NT2/D1 (cell line): ENCODE results near the gene AP2A2.

Experiments
- DNase-seq: peaks from one replicate; pipeline ENCODE4 v3.0.0-alpha.2; 2011; ENCODE audit warnings: low read depth, low spot score
- H3K27me3 ChIP-seq: 2 replicates; pipeline ENCODE4 v1.6.0; 2011; ENCODE audit warnings: mild to moderate bottlenecking; ENCODE audit not compliant: insufficient read length, insufficient read depth
- H3K36me3 ChIP-seq: 2 replicates; pipeline ENCODE4 v1.6.1; 2011; ENCODE audit warnings: mild to moderate bottlenecking, low read length, mixed read lengths; ENCODE audit not compliant: insufficient read depth, insufficient read length
- H3K4me1 ChIP-seq: 2 replicates; pipeline ENCODE4 v1.5.1; 2011; ENCODE audit not compliant: insufficient read depth, insufficient read length
- H3K4me3 ChIP-seq: 2 replicates; pipeline ENCODE4 v1.5.1; 2011; ENCODE audit warnings: low read depth; ENCODE audit not compliant: insufficient read length
- H3K9ac ChIP-seq: 2 replicates; pipeline ENCODE4 v1.6.0; 2011; ENCODE audit warnings: low read depth; ENCODE audit not compliant: insufficient read length
- H3K9me3 ChIP-seq: 2 replicates; pipeline ENCODE4 v1.5.1; 2011; ENCODE audit warnings: mild to moderate bottlenecking, low read length; ENCODE audit not compliant: insufficient read depth
- SUZ12 ChIP-seq: IDR thresholded peaks from 2 replicates; pipeline ENCODE4 v1.6.1; 2011; ENCODE audit not compliant: insufficient read length, insufficient read depth; ENCODE audit errors: extremely low read depth
- YY1 ChIP-seq: IDR thresholded peaks from 2 replicates; pipeline ENCODE4 v1.6.1; 2011; ENCODE audit not compliant: insufficient read length, insufficient read depth
- ZNF274 ChIP-seq: IDR thresholded peaks from 2 replicates; pipeline ENCODE4 v1.6.1; 2011; ENCODE audit warnings: mild to moderate bottlenecking, low read depth, low read length

Gene AP2A2

GRCh38 chr11:1050581-1051355, 125.1 kb downstream of the AP2A2 start:
- H3K4me1 ChIP-seq = peaks cover 26% of the 10 kb centered on the region

DNA sequence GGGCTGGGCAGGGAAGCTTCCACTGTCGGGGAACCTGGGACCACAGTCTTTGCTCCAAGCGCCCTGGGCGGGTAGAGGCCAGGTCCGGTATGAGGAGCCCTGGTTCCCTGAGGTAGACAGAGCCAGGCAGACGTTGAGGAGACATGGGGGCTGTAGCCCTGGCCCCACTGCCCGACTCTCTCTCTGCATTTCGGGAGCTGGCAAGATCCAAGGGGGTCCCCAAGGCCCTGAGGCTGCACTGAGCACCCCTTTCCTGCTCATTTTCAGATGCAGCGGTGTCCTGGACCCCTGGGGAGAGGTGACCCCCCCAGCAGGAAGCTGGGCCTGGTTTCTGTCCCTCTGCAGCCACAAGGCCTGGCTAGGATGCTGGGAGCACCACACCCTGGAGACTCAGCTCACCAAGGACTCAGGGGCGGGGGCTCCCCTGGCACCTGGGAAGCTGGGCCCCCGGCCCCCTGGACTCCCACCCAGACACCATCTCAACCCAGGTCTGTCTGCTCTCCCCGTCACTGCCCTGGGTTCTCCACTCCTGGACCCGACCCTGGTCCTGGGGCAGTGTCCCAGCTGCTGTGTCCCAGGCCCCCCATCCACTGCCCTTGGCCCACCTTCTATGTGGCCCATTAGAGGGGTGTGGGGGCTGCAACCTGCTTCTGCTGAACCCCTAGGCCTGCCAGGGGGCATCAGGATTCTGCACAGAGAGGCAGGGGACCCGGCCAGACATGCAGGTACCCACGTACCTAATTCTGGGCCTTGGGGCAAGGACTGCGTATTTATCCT, 125.9 kb downstream of the AP2A2 start:
- TF ChIP-seq SUZ12 = no peak
- no peak for TF ChIP-seq YY1
- TF ChIP-seq ZNF274 = no peak
- no peak overlapping the region for H3K4me3 ChIP-seq
- H3K27me3 ChIP-seq = no peaks in the 10 kb centered on the region
- H3K4me1 ChIP-seq = peaks cover 30% of the 10 kb centered on the region
- H3K9ac ChIP-seq = peak overlapping the region; percentile 56
- H3K36me3 ChIP-seq = no peaks in the 10 kb centered on the region
- no peak for DNase-seq
- no peaks in the 10 kb centered on the region for H3K9me3 ChIP-seq

More at GRCh38 chr11:1050581-1051355, 125.1 kb downstream of the AP2A2 start:
- TF ChIP-seq SUZ12 (no peak), YY1 (no peak), ZNF274 (no peak)
- Histone ChIP-seq H3K4me3 (no peak overlapping the region), H3K36me3 (no peaks in the 10 kb centered on the region), H3K9ac (peak overlapping the region; percentile 21), H3K27me3 (no peaks in the 10 kb centered on the region), H3K9me3 (no peaks in the 10 kb centered on the region)
- peak; percentile 27 for DNase-seq

DNA sequence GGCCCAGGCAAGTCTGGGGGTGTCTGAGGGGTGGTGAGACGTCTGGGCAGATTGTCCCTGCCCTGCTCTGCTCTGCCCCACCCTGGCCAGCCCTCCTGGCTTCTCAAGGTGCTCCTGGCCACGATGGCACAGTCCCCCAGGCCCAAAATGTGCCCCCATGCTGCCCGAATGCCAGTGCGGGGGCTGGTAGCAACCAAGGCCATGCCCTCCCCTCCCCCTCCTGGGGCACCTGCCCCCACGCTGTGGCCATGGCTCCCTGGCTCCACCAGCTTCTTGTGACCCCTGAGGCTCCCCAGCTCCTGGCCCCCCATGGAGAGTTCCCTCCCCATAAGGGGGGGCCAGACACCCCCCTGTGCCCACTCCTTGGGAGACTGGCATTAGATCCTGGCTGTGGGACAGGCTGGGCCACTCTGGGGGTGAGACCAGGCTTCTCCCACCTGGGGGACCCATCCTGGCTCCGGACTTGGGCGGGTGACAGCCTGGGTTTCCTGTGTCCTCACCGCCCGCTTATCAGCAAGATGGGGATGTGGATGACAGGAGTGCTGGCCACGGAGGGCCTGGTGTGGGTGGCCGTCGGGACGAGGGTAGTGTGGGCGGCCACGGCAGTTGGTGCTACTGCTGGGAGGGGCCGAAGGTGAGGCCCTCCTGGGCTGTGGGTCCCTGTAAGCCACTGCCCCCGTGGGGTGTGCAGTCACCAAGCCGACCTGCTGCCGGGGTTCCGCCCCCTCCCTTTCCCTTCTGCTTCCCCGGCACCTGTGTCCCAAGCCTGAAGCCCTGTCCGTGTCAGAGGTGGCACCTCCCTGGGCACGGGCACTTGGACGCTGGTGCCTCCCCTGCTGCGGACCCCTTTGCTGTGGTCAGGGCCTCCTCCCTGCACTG, 126.7 kb downstream of the AP2A2 start:
- no peak overlapping the region for H3K4me3 ChIP-seq
- no peaks in the 10 kb centered on the region for H3K36me3 ChIP-seq
- H3K27me3 ChIP-seq = no peaks in the 10 kb centered on the region
- no peak for DNase-seq
- TF ChIP-seq ZNF274 = no peak
- TF ChIP-seq YY1 = no peak
- TF ChIP-seq SUZ12 = no peak
- H3K9me3 ChIP-seq = no peaks in the 10 kb centered on the region
- peak overlapping the region; percentile 56 for H3K9ac ChIP-seq
- peaks cover 30% of the 10 kb centered on the region for H3K4me1 ChIP-seq

DNA sequence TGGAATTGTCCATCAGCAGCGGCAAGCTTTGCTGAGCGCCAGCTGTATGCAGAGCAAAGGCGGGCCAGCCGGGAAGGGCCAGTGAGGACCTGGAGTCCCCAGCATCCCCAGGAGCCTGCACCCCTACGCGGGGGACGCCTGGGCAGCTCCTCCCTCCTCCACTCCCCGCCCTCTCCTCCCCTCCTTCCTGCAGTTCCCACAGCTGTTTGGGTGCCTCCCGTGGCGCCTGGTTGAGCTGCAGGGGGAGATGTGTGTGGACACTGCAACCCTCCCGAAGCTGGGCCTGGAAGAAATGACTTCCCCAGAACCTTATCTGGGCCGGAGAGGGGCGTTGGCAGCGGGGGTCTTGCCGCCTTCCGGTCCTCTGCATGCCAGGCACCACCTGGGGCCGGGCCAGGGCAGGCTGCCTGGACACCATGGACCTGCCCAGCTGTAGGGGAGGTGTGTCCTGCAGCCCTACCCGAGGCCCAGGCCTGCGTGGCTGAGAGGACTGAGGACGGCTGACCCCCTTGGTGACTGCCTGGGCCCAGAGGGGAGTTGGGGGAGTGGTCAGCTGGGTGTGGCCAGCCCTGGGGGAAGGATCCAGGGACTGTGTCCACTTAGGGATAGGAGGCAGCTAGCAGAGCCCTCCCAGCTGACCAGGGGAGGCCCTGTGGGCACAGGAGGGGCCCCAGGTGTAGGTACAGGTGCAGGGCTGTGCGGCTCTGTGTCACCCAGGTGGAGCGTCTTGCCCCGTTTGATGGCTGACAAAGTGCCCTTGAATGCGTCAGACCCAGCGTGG, 127.6 kb downstream of the AP2A2 start:
- H3K9me3 ChIP-seq = no peaks in the 10 kb centered on the region
- H3K9ac ChIP-seq = peak overlapping the region; percentile 56
- H3K4me1 ChIP-seq = peaks cover 30% of the 10 kb centered on the region
- H3K4me3 ChIP-seq = no peak overlapping the region
- H3K27me3 ChIP-seq = no peaks in the 10 kb centered on the region
- no peak for TF ChIP-seq ZNF274
- no peak for TF ChIP-seq YY1
- no peak for TF ChIP-seq SUZ12
- no peak for DNase-seq
- H3K36me3 ChIP-seq = no peaks in the 10 kb centered on the region

DNA sequence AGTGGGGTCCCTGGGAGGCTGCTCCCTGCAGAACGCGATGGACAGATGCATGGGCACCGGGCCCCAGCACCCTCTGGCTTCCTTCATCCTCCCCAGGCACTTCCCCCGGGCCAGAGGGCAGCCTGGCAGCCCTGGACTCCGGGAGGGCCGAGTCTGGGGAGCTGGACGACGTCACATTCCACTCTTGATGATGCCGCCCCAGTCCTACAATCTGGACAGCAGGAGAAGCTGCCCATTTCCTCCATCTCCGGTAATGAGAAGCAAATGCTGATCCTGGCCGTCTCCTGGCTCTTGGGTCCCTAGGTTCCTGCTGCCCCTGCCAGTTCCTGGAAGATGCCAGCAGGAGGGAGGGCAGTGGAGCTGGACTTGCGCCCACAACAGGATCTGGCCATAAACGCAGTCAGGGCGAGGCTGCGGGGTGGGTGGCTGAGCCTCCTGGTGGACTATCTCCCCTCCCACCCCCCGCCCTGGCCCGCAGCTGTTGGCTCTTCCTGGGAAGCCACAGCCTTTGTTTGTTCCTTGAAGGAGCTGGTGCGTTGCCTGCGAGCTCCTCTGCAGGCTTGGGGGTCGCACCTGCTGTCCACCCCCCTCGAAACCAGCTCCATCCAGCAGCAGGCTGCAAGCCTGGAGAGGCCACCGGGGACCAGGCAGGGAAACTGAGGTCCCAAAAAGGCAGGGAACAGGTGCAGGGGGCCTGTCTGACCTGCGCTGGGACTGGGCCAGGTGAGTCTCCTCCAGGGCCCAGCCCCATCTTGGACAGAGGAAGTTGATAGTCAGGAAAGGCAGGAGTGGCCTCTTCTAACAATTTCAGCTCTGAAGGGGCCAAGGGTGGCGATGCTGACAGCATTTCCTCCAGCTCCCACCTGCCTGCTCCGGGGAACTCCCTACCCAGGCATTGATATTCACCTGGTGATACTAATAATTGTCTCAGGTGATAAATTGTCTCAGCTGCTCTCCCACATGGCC, 128.8 kb downstream of the AP2A2 start:
- H3K9me3 ChIP-seq = no peaks in the 10 kb centered on the region
- DNase-seq = no peak
- no peaks in the 10 kb centered on the region for H3K27me3 ChIP-seq
- H3K4me3 ChIP-seq = no peak overlapping the region
- TF ChIP-seq YY1 (no peak), SUZ12 (no peak), ZNF274 (no peak)
- H3K9ac ChIP-seq = no peak overlapping the region
- peaks cover 33% of the 10 kb centered on the region for H3K4me1 ChIP-seq
- H3K36me3 ChIP-seq = no peaks in the 10 kb centered on the region
